GM08714 (cell line): ENCODE data around the gene DHRS1.

Experiments
- H3K4me3 ChIP-seq: fragments of 200-500 bp; sonication (Bioruptor generic); 2 replicates; pipeline ENCODE4 v1.5.1; 2014; ENCODE audit warnings: mild to moderate bottlenecking, low read length, inconsistent platforms
- ZNF274 ChIP-seq: IDR thresholded peaks from 2 replicates; pipeline ENCODE4 v1.6.1; 2012; ENCODE audit warnings: mild to moderate bottlenecking, low read depth, low read length

DHRS1 gene

GRCh38 chr14:24290746-24291145 is 8.8 kb downstream of the DHRS1 start:
- H3K4me3 ChIP-seq = no peak overlapping the region
- TF ChIP-seq ZNF274 = no peak

- H3K4me3 ChIP-seq = no peak overlapping the region
- TF ChIP-seq ZNF274 = no peak
These were observed 9.8 kb downstream of the DHRS1 start for GRCh38 chr14:24289649-24290280.

GRCh38 chr14:24286996-24287395 is 12.6 kb downstream of the DHRS1 start:
- H3K4me3 ChIP-seq = no peak overlapping the region
- no peak for TF ChIP-seq ZNF274

- no peak overlapping the region for H3K4me3 ChIP-seq
- TF ChIP-seq ZNF274 = no peak
These were observed 14.2 kb downstream of the DHRS1 start for GRCh38 chr14:24285351-24285750.

- TF ChIP-seq ZNF274 = no peak
- H3K4me3 ChIP-seq = no peak overlapping the region
These were observed 15.0 kb downstream of the DHRS1 start for GRCh38 chr14:24284501-24285035.

- no peak for TF ChIP-seq ZNF274
- H3K4me3 ChIP-seq = no peak overlapping the region
These were observed 15.7 kb downstream of the DHRS1 start for GRCh38 chr14:24283796-24284460.

- no peak overlapping the region for H3K4me3 ChIP-seq
- TF ChIP-seq ZNF274 = no peak
These were observed 16.8 kb downstream of the DHRS1 start for GRCh38 chr14:24282736-24283135.

GRCh38 chr14:24281636-24282035 is 17.9 kb downstream of the DHRS1 start:
- TF ChIP-seq ZNF274 = no peak
- no peak overlapping the region for H3K4me3 ChIP-seq

- no peak overlapping the region for H3K4me3 ChIP-seq
- TF ChIP-seq ZNF274 = no peak
These were observed 18.7 kb downstream of the DHRS1 start for GRCh38 chr14:24280797-24281460.

GRCh38 chr14:24279301-24280186 is 20.0 kb downstream of the DHRS1 start:
- no peak for TF ChIP-seq ZNF274

GRCh38 chr14:24278424-24278823 is 21.2 kb downstream of the DHRS1 start:
- H3K4me3 ChIP-seq = no peak overlapping the region
- TF ChIP-seq ZNF274 = no peak

More at GRCh38 chr14:24279301-24280186, 20.0 kb downstream of the DHRS1 start:
- H3K4me3 ChIP-seq = no peak overlapping the region

GRCh38 chr14:24277606-24278321 is 21.8 kb downstream of the DHRS1 start:
- no peak for TF ChIP-seq ZNF274
- no peak overlapping the region for H3K4me3 ChIP-seq

GRCh38 chr14:24277071-24277470 is 22.5 kb downstream of the DHRS1 start:
- no peak overlapping the region for H3K4me3 ChIP-seq
- no peak for TF ChIP-seq ZNF274
